Amniotic stem cell (primary cell): ENCODE results near the gene ANAPC16.
"Not testable (repeated sequence)": the region's sequence is repeated elsewhere in the genome, so short reads cannot be mapped to it uniquely, and the experiment has no call there.

ENCODE experiments used
- DNase-seq: peaks from one replicate; lab custom pipeline; 2025; lab: John Stamatoyannopoulos, UW

Gene ANAPC16

DNA sequence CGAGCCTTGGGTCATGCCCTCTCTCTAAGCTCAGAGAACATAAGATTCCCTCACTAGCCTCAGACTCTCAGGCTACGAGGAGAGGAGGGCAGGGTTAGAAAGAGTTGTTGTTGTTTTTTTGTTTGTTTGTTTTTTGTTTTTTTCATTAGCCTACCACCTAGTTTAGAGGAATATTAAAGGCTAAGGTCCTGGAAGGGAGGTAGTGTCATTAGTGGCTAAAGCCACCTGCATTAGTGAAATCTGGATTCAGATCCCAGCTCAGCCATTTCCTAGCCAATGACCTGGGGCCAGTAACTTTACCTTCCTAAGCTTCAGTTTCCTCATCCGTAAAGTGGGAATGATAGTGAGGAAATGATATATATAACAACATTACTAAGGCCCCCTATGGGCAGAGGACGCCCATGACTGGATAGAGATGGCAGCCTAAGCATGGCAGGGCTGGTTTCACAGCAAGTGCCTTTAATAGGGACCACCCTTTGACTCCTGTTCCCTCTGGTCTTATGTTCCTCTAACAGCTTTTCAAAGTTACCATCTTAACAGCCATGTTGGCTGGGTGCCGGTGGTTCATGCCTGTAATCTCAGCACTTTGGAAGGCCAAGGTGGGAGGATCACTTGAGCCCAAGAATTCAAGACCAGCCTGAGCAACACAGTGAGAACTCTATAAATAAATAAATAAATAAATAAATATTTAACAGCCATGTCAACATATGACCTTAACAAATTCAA lies 63.0 kb downstream of the ANAPC16 start:
- no peak for DNase-seq

DNA sequence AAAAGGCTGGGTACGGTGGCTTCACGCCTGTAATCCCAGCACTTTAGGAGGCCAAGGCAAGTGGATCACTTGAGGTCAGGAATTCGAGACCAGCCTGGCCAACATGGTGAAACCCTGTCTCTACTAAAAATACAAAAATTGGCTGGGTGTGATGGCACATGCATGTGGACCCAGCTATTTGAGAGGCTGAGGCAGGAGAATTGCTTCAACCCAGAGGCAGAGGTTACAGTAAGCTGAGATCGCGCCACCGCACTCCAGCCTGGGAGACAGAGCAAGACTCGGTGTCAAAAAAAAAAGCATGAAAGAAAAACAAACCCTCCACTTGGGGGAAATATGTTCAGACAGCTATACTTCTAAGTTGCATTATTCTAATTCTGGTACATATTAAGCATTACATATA lies 63.8 kb downstream of the ANAPC16 start:
- not testable (repeated sequence) for DNase-seq

DNA sequence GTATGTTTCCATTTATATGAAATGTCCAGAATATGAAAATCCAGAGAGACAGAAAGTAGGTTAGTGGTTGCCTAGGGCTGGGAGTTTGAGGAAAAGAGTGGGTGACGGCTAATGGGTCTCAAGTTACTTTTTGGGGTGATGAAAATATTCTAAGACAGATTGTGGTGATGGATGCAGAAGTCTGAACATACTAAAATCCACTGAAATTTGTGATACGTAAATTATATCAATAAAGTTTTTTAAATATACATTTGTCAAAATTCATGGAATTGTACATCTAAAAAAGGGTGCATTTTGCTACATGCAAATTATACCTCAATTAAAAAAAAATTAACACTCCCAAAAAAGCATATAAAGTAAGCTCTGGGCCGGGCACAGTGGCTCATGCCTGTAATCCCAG lies 67.3 kb downstream of the ANAPC16 start:
- DNase-seq = no peak
